ENCODE data around the gene ACVR2B.
A peak's percentile ranks its signal among the peaks of the same experiment; 100 is the strongest.

ACVR2B gene

GRCh38 chr3:38446085-38446686 is 7.5 kb upstream of the ACVR2B start:
- TF ChIP-seq, protein P1, sequence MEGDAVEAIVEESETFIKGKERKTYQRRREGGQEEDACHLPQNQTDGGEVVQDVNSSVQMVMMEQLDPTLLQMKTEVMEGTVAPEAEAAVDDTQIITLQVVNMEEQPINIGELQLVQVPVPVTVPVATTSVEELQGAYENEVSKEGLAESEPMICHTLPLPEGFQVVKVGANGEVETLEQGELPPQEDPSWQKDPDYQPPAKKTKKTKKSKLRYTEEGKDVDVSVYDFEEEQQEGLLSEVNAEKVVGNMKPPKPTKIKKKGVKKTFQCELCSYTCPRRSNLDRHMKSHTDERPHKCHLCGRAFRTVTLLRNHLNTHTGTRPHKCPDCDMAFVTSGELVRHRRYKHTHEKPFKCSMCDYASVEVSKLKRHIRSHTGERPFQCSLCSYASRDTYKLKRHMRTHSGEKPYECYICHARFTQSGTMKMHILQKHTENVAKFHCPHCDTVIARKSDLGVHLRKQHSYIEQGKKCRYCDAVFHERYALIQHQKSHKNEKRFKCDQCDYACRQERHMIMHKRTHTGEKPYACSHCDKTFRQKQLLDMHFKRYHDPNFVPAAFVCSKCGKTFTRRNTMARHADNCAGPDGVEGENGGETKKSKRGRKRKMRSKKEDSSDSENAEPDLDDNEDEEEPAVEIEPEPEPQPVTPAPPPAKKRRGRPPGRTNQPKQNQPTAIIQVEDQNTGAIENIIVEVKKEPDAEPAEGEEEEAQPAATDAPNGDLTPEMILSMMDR (IDR thresholded peaks at IDR 0.05; ENCODE audit: extremely low read depth, missing control alignments), result no peak

GRCh38 chr3:38446812-38447211 is 6.9 kb upstream of the ACVR2B start:
- no peak for DNase-seq (ENCODE audit: low spot score)
- TF ChIP-seq, protein P1 (IDR thresholded peaks at IDR 0.05; ENCODE audit: extremely low read depth, missing control alignments), result no peak

More at GRCh38 chr3:38446085-38446686, 7.5 kb upstream of the ACVR2B start:
- DNase-seq (ENCODE audit: low spot score), result no peak

DNA sequence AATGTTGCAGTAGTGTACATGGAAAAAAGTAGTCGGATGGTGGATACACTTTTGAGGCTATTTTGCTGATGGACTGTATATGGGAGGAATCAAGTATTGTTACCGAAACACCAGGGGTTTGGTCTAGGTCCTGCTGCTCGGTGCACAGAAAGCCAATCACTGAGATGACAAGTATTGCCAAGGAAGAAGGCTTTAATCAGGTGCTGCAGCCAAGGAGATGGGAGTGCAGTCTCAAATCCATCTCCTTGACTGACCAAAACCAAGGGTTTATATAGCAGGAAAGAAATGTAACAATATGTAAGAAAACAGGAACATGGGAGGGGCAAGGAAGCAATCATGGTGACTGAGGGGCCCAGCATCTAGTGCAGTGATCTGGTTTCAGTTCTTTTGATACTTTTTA is 2.8 kb upstream of the ACVR2B start:
- DNase-seq (ENCODE audit: low spot score), result no peak
- TF ChIP-seq, protein P1 (IDR thresholded peaks at IDR 0.05; ENCODE audit: extremely low read depth, missing control alignments), result no peak

DNA sequence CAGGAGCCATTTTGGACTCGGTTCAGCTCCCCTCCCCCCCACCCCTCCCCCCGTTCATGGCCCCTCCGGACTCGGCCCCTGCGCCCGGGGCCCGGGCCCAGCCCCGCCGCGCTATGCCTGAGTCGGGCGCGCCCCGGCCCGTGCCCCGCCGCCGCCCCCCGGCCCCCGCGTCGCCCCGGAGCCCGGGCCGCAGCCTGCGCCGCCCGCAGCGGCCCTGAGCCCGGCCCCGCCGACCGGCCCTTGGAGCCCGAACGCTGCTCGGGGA is 155 bp downstream of the ACVR2B start:
- TF ChIP-seq, protein P1 (IDR thresholded peaks at IDR 0.05; ENCODE audit: extremely low read depth, missing control alignments), result no peak
- DNase-seq (ENCODE audit: low spot score), result no peak

DNA sequence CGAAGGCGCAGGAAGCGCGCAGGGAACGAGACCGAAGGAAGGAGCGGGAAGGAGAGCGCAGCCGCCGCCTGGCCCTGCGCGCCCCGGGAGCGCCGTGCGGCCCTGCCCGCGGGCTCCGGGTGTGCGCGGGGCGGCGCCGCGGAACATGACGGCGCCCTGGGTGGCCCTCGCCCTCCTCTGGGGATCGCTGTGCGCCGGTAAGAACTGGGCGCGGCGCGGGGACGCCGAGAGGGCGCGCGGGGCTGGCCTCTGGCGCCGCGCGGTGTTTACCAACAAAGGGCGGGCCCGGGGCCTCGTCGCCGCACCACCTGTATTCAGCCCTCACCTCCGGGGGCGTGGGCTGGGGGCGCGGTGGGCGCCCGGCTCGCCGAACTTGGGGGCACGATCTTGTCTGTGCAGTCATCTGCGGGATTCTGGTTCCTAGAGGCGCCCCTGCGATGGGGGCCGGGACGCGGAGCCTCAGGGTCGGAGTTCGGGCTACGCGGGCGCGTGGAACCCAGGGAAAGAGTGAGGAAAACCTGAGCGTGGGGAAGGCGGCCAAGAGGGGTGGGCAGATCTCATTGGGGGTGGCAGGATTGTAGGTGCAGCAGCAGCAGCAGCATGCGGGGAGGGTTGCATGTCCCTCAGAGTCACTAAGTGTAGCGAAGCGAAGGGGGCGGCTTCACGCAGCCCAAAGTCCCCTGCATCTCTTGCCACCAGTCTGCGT is 641 bp downstream of the ACVR2B start:
- TF ChIP-seq, protein P1 (IDR thresholded peaks at IDR 0.05; ENCODE audit: extremely low read depth, missing control alignments), result no peak

DNA sequence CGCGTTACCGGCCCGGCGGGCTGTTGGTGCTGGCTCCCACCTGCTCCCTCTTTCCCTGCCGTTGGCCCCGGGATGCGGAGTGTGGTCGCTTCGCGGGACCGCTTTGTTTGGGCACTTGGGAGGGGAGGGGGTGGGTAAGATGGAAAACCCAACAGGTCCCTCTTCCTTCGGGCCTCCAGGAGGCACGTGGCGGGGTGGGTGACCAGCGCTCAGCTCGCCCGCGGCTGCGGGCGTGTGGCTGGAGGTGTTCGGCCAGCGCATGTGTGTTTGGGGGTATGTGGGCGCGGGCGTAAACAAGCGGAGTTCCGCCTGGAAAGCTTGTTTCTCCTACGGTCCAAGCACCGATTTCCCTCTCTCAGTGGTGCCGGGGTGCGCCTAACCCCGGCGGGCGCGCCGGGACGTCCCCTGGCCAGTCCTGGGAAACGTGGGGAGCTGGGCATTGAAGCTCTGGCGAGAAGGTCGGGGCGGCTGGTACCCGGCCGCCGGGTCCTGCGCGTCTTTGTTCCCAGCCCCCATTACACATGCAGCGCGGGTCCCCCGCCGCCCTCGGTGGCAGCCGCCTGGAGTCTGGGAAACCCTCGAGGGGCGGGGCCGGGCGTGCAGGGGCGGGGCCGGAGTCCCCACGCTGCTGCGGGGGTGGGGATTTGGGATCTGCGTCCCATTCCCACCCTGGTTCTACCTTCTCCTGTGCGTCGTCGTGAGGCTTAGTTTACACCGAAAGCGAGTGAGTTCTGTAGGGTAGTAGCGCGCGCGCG is 1.4 kb downstream of the ACVR2B start:
- TF ChIP-seq, protein P1 (IDR thresholded peaks at IDR 0.05; ENCODE audit: extremely low read depth, missing control alignments), result no peak
- DNase-seq (ENCODE audit: low spot score), result peak; percentile 70

More for the DNA sequence above, 641 bp downstream of the ACVR2B start:
- peak; percentile 80 for DNase-seq (ENCODE audit: low spot score)

All from GM20000 (cell line).